Right ventricle myocardium inferior (tissue), 1 donor: Measurements from ENCODE around the gene SHB. TPM values are rescaled to one million over a fixed set of nuclear protein-coding genes. Genes with fewer than 3 reads are reported as not detected.

Experiments
- ATAC-seq: fragments of 200-7000 bp; cut with Tn5 transposase; one replicate; pipeline ENCODE4 v1.9.1; 2020; ENCODE audit warnings: mild to moderate bottlenecking, moderate library complexity
- DNase-seq: peaks from one replicate; pipeline ENCODE4 v3.0.0; 2021; ENCODE audit errors: missing footprints
- intact Hi-C: fragments of 100-400 bp; cut with DNase I; formaldehyde crosslinking; loops from one replicate; pipeline ENCODE4 v1.11.0; 2022
- total RNA-seq: library from RNA; stranded (reverse); fragmentation: NEBNext Ultra II Directional; extraction: Animal tissue kit (Norgen Biotek cat#: 25700); gene quantifications from one replicate; pipeline ENCODE4 v1.2.1, GENCODE V29; 2021
- donor health status: DM: no; HTN: yes; CAD: no; lungs with severe emphysema.

SHB gene
- total RNA-seq, 1 donor from 2014 or later: 14.7 TPM

DNA sequence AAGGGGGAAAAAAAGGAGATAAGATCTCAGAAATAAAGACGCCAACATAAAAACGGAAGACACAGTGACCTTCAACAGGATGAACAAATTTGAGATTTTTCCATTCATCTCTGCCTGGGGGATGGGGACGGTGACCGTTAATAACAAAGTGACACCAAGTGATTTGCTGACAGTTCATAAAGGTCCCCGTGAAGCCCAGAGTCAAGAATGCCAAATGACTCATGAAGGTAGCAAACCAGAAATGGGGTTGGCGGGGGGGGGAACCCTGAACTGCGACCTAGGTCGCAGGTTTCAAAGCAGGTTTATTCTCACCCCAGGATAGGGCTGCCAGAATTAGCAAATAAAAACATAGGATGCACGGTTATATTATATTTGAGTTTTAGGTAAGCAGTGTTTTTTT lies 21.1 kb upstream of the SHB start:
- ATAC-seq: no peak
- intact Hi-C loops: no loop called here

DNA sequence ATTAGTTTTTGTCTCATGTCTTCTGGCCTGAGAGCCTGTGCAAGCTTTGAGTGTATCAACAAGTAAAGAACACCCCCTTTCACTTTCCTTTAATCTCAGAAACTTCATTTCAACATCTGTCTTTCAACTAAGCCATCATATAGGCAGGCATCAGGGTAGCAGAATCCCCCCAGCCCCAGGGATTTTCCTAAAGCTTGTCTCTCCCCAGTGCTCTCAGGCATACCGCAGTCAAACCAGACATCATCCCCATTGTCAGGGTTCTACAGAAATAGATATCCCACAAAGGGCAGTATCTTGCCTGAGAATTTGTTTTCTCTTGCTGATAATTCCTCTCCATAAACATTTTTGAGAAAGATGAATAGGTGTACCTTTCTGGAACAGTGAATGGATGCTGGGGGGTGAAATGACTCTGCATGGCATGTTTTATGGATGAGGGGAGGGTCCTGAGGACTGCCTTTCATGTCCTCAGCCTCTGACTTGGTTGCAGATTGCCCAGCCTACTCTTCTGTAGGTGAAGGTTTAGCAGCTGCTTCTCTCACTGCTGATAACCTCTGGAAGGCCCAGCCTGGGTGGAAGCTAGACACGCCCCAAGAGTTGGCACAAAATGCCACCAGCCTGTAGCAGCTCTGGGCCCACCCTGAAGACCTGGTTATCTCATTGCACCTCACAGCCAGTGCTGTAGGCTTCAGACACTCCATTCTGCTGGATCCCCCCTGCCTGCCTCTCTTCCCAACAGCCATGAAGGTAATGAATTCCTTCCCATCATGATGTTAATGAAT lies 20.5 kb upstream of the SHB start:
- intact Hi-C loops: loop anchor here (2.0 to 10.0 kb wide), 4 partner anchors 69 to 285 kb away; partner anchors contain the start of gene DCAF10

More for the DNA sequence above, 21.1 kb upstream of the SHB start:
- DNase-seq: no peak

DNA sequence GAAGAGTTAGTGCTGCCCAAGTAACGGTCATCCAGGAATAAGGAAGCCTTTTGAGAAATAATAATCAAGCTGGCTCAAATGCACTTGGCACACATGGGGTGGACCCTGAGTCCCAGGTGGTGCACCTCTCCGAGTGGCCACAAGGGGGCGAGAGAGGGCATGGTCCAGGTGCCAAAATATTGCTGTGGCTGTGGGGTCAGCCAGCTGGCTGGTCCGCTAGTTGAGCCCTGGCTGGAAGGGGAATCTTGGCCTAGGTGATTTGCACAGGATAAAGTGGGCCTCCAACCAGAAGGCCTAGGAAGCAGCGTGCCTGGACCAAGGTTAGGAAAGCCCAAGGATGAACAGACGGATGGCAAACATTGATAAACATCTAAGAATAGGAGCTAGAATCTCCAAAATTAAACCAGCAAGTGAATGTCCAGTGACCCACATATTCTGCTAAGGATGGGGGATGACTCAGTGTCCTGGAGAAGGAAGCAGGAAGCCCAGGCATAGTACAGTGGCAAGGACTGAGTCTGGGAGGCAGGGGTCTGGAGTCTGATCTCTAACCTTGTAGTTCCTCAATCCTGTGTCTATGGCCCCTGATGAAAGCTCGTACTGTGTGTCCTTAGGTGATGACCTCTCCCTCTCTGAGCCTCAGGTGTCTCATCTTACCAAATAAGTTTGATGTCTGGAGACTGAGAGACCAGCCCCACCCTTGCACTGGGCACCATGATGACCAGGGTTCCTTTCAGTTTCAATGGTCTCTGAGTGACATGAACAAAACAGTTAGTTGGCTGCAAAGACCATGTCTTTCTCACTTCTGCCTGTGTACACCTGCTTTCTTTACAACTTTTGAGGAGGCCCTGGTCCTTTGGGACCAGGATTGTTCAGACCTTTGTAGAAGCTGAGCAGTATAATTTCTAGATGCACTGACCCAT lies 19.2 kb upstream of the SHB start:
- intact Hi-C loops: loop anchor here (2.0 to 10.0 kb wide), 4 partner anchors 71 to 283 kb away; partner anchors contain the start of gene DCAF10
- DNase-seq: peak; percentile 86
- peak; percentile 77 for ATAC-seq

More for the DNA sequence above, 20.5 kb upstream of the SHB start:
- ATAC-seq (no peak), DNase-seq (no peak)

DNA sequence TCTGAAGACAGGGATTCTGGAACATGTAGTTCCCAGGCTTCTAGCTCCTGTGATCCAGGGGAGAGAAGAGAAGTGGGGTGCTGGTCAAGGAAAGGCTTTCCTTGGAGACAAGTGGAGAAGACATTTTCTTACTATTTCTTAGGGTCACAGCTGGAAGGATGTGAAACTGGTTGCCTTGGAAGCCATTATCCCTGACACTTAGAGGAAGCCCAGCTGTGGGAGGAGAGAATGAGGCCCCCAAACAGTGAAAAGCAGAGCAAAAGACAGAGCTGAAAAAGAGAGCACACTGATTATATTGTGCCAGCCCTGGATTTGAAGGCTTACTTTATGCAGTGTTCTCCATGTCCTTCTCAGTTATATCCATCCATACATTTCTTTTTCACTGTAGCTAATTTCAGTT lies 17.5 kb upstream of the SHB start:
- intact Hi-C loops: loop anchor here (5.0 to 10.0 kb wide), 3 partner anchors 174 to 282 kb away; partner anchors contain the start of gene DCAF10
- no peak for DNase-seq
- ATAC-seq: no peak

DNA sequence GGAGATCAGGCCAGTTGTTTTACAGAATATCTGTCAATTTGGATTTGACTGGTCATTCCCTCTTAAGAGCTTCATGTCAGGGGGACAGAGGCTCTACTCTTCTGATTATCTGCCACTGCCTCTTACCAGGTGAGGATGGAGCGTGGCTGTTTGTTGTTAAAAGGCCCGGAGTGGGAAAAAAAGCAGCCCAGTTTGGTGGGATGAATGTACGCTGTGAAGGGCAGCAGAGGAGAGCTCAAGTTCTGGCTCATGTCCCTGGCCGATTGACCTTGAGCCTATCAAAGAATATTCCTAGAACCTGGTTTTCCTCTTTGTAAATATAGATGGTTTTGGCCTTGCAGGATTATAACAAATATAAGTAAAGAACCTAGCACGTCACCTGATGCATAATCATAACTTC lies 16.3 kb upstream of the SHB start:
- intact Hi-C loops: loop anchor here (5.0 to 10.0 kb wide), 3 partner anchors 173 to 281 kb away; partner anchors contain the start of gene DCAF10
- DNase-seq (no peak), ATAC-seq (no peak)

DNA sequence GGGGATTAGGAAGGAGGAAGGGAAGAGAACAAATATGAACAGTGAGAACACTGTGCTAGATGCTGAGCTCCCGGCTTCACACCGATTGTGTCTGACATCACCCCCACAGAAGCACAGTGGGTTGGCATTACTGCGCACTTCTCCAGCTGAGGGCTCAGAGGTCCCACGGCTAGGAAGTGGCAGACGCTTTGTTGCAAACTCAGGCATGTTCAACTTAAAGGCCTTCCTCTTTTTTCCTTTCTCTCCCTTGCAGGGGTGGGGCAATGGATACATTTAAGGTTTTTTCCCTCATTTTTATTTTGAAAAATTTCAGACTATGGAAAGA lies 15.5 kb upstream of the SHB start:
- ATAC-seq: peak; percentile 37
- intact Hi-C loops: loop anchor here (10.0 kb wide), 1 partner anchor 280 kb away; the partner anchor contains the start of gene DCAF10
- DNase-seq: peak; percentile 80

DNA sequence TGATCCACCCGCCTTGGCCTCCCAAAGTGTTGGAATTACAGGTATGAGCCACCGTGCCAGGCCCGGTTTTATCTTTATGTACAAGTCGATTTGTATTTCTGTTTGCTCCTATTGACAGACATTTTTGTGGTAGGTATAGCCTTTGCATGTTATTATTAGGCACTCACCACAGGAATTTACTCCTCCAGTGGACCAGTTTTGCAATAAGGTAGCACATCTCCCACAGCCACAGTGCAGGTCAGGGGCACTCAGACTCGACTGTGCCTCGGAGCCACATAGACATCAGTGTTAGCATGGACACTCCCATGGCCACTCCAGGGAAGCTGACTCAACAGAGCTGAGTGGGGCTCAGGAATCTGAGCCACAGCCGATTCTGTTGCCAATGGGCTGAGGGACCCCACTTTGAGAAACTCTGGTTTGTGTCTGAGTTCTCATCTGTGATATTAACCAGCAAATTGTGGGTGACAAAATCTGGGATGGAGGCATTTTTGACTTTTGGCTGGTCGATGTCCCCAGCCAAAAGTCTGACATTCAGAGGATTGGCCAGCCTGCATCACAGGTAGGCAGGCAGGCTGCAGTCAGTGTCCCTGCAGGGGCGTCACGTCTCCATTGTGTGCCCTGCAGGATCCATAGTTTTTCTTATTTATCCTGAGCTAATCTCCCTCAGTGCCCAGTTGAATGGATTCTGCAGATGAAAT lies 15.0 kb upstream of the SHB start:
- intact Hi-C loops: loop anchor here (10.0 kb wide), 1 partner anchor 279 kb away; the partner anchor contains the start of gene DCAF10
- ATAC-seq: no peak
- DNase-seq: no peak

DNA sequence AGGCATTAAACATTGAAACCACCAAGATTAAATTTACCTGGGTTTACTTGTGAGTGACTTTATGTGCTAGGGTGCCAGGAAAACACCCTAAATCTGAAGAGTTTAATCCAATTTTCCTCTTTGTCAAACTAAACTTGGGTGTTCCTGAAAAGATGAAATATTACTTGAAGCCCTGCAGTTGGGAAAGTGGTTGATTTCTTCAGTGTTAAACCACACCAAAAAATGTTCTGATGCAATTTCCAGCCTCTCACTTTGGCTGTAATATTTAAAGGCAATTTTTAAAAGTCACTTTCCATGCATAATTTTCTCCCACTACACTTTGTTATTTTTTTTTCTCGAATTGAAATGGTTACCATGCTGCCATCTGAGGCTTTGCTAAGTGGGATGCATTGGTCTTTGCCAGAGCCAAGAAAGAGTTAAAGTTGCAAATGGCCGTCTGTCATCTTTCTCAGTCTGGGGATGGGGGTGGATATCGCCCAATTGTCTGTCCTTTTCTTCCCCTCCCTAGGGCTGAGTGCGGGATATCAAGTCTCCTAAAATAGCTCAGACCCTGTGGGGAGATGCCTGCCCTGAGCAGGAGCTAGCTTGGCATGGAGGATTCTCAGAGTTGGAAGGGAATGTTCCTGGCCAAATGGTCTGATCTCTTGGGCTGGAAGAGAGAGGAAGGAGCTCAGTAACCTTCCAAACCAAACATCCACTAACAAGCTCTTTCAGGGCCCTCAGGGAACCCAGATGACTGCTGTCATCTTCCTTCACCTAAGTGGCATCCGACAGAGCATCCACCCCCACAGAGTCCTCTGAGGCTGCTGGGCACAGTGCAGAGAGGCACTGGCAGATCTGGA lies 13.6 kb upstream of the SHB start:
- DNase-seq (no peak), ATAC-seq (peak; percentile 88)
- intact Hi-C loops: loop anchor here (10.0 kb wide), 1 partner anchor 278 kb away; the partner anchor contains the start of gene DCAF10

DNA sequence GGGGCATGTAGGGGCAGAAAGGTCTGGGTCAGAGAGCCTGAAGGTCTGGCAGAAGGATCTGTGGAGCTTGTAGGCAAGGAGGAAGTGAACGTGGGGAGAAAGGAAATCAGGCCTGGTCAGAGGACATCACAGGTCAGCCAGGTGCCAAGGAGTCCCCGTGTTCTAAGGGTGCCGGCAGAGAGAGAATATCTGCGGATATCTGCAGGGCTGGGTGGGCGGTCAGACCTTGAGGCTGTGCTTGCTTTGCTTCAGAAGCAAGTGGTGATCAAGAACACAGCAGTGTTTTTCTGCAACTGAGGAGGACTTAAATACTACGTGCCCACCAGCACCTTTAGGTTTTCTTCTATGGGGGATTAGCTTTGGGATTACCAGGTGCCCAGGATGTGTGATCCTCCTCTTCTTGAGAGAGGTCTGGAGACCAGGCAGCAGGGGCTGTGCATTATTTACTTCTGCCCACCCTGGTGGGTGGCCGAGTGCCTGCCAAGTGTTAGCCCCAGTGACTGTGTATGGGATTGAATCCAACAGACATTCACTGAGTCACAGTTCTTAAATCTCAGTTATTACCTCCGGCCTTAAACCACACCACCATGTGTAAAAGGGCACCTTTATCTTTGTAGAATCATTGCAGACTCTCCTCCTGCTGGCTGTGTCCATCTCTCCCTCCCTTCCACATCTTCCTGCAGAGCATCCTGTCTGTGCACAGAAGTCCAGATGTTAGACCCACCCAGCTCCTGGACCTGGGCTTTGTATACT lies 12.5 kb upstream of the SHB start:
- ATAC-seq (no peak), DNase-seq (no peak)
- intact Hi-C loops: loop anchor here (10.0 kb wide), 1 partner anchor 277 kb away; the partner anchor contains the start of gene DCAF10

DNA sequence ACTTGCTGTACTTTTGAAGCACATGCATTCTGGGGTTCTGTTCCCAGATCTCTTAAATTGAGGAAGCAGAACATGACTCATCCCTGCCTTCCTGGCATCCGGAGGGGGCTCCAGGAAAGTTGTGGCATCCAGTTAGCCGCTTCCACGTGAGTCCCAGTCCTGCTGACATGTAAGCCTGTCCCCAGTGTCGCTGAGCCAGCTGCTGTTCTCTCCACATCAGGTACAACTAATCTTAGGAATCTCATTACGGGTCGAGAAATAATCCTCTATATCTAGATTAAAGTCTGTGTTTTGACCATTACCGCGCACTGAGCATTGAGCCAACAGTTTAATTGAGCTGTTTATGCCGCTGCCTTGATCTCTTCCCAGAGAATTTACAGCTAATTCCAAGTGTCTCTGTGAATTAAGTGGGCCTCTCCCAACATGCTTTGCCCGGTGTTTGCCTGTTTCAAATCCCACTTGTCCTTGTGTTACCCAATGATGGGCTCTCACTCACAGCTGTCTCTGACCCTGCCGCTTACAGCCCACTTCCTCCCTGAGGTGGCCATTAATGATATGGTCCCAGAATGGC lies 10.5 kb upstream of the SHB start:
- ATAC-seq (no peak), DNase-seq (no peak)
- intact Hi-C loops: loop anchor here (5.0 to 10.0 kb wide), 2 partner anchors 42 to 275 kb away; partner anchors contain the start of gene DCAF10

DNA sequence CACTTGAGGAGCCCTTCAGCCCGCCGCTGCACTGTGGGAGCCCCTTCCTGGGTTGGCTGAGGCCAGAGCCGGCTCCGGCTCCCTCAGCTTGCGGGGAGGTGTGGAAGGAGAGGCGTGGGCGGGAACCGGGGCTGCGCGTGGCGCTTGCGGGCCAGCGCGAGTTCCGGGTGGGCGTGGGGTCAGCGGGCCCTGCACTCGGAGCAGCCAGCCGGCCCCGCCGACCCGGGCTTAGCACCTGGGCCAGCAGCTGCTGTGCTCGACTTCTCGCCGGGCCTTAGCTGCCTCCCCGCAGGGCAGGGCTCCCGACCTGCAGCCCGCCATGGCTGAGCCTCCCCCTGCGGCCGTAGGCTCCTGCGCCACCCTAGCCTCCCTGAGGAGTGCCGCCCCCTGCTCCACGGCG lies 6.2 kb upstream of the SHB start:
- no peak for ATAC-seq
- intact Hi-C loops: loop anchor here (5.0 kb wide), 1 partner anchor 38 kb away; no protein-coding TSS in a partner anchor
- no peak for DNase-seq

DNA sequence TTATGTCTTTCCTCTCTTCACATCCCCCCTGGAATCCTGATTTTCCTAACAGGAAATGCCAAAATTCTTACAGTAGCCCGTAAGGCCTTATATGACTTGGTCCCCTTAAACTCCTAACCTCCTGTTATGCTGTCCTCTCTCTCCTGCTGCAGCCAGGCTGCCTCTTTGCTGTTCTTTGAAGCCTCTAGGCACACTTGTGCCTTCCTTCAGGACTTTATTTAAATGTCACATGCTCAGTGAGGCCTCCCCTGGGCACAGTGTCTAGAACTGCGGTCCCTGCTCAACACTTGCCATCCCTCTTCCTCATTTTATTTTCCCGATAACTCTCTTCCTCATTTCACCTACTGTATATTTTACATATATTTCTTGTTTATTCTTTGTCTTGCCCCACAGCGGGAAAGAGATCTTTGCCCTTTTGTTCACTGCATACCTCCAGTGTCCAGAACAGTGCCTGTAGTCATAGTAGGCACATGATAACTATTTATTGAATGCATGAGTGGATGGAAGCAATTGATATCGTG lies 5.5 kb upstream of the SHB start:
- DNase-seq (no peak), ATAC-seq (no peak)
- intact Hi-C loops: no loop called here

DNA sequence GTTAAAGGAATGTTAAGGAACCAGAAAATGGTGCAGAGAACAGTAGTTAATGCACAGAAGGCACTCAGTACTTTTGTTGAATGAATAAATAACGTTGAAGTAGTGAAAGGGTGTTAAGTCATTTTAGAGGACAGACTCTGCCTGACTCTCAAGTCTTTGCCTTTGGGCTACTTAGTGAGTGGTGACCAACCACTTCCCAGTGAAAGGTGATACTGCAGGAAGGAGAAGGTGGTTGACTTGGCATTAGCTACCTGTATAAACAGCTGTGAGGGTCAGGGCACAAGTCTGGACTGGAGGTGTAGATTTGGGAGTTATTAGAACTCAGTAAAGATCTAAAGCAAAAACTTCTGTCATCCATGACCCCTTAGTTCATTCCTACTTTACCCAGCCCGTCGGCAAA lies 4.9 kb upstream of the SHB start:
- intact Hi-C loops: no loop called here
- DNase-seq (no peak), ATAC-seq (no peak)

DNA sequence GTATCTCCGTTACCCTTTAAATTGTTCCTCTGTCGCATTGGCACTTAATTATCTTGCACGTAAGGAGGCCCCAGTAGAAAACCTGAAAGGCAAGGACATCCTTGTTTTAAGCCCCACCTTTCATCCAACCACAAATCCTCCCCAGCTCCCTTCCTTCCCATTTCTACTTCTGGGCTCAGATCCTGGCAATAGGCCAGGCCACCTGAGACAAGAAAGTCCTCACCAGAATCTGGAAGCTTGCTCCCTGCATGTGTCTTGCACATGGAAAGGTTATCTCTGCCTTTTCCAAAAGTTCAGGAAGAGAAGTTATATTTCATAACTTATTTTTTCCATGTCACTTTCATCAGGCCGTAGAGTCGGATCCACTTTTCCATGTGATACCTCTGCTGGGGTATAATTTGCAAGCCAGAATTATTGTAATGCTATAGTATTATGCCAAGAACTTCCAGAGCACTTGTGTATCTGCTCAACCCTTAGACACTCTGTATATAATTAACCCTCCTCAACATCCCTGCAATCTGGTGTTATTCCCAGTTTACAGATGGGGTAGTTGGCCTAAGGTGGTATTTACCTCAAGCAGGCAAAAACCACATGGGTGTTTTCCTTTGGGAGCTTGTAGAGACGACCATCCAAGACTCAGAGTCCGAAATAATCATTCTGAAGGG lies 2.6 kb upstream of the SHB start:
- ATAC-seq (no peak), DNase-seq (no peak)
- intact Hi-C loops: no loop called here

DNA sequence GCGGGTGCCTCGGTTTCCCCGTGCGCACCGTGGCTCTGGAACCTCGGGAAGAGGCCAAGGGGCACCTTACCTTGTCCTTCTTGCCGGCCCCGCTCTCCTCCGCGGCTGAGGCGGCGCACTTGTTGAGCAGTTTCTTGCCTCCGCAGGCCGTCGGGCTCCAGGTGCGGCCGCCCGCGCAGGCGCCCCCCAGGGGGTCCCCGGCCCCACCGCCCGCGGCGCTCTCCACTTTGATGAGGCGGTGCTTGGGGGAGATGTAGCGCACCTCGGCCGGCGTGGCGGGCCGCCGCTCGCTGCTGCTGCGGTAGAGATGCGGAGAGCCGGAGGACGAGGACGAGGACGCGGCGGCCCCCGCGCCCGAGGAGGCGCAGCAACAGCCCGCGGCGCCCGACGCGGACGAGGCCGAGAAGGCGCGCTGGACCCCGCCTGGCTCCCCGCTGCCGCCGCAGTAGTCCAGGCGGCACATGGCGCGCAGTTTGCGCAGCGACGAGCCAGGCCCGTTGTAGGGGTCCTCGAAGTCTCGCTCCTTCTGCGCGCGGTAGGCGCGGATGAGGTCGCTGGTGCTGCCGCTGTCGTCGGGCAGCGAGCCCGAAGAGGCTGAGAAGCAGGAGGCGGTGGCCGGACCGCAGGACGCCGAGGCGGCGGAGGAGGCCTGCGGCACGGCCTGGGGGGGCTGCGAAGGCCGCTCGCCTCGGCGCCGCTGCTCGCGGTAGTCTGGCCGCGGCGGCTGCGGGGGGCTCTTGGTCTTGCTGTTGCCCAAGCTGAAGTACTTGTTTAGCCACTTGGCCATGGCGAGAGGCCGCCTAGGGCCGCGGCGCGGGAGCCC lies 957 bp downstream of the SHB start:
- ATAC-seq: no peak
- no peak for DNase-seq

More for the DNA sequence above, 957 bp downstream of the SHB start:
- intact Hi-C loops: loop anchor here (1.0 to 5.0 kb wide), 5 partner anchors 9 to 151 kb away; no protein-coding TSS in a partner anchor
